ENCODE data around the gene RNF224. TPM values are rescaled to one million over a fixed set of nuclear protein-coding genes. Genes with fewer than 3 reads are reported as not detected.

Gene RNF224
- total and polyA plus RNA-seq, 12 donors = 0.14 TPM; not detected in 11

DNA sequence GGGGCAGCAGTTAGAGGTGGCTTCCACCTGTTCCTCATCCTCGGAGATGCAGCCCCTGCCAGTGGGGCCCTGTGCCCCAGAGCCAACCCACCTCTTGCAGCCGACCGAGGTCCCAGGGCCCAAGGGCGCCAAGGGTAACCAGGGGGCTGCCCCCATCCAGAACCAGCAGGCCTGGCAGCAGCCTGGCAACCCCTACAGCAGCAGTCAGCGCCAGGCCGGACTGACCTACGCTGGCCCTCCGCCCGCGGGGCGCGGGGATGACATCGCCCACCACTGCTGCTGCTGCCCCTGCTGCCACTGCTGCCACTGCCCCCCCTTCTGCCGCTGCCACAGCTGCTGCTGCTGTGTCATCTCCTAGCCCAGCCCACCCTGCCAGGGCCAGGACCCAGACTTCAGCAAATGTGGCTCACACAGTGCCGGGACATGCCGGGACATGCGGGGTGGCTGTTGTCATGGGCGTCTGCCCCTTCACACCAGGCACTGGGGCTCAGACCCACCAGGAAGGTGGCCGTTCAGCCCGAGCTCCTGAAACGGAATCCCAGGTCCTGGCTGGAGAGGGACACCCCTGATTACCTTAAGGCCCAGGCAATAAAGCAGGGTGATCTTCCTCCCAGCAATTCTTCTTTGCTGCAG is 1.5 kb upstream of the RNF224 start:
- intact Hi-C loops (cut with DNase I) = loop anchor here in 8 of 10 donors (2.0 to 5.0 kb wide), 8 partner anchors 34 to 109 kb away; partner anchors contain the start of genes ANAPC2 (in 2 of the 8) and SSNA1 (in 2 of the 8)
- TF ChIP-seq CTCF (IDR thresholded peaks at IDR 0.05) = no peak
- Histone ChIP-seq H3K36me3 (no peaks in the 10 kb centered on the region), H3K27ac (no peak overlapping the region), H3K4me1 (peaks cover 7 to 32% (median 24%) of the 10 kb centered on the region in 9 donors), H3K4me3 (no peak overlapping the region), H3K9me3 (no peaks in the 10 kb centered on the region), H3K27me3 (peaks cover 7 to 33% (median 29%) of the 10 kb centered on the region in 7 donors)
- ATAC-seq = no peak
- WGBS, 2 donors = 76 to 84% methylated on average over 21 of the region's 21 CpGs
- no peak for DNase-seq

GRCh38 chr9:137226338-137227053 is 806 bp upstream of the RNF224 start:
- Histone ChIP-seq H3K9me3 (no peaks in the 10 kb centered on the region), H3K4me3 (no peak overlapping the region), H3K4me1 (peaks cover 7 to 27% (median 21%) of the 10 kb centered on the region in 9 donors), H3K36me3 (no peaks in the 10 kb centered on the region), H3K27ac (no peak overlapping the region), H3K27me3 (peaks cover 9 to 36% (median 35%) of the 10 kb centered on the region in 7 donors)
- DNase-seq (no peak), ATAC-seq (no peak)
- no peak for TF ChIP-seq CTCF (IDR thresholded peaks at IDR 0.05)
- 74 to 78% methylated on average over 18 of the region's 18 CpGs for WGBS, 2 donors
- intact Hi-C loops (cut with DNase I) = loop anchor here in 8 of 10 donors (1.0 to 5.0 kb wide), 8 partner anchors 34 to 110 kb away; partner anchors contain the start of genes ANAPC2 (in 1 of the 8) and SSNA1 (in 1 of the 8)

- ATAC-seq (no peak), DNase-seq (no peak)
- Histone ChIP-seq H3K4me1 (peaks cover under 1 to 17% (median 11%) of the 10 kb centered on the region in 9 donors), H3K27me3 (peaks cover 16 to 51% (median 50%) of the 10 kb centered on the region in 7 donors), H3K36me3 (no peaks in the 10 kb centered on the region), H3K4me3 (no peak overlapping the region), H3K9me3 (no peaks in the 10 kb centered on the region), H3K27ac (no peak overlapping the region)
- intact Hi-C loops (cut with DNase I) = loop anchor here (1.0 to 5.0 kb wide), 8 partner anchors 36 to 111 kb away; partner anchors contain the start of genes ANAPC2 (in 1 of the 10) and SSNA1 (in 1 of the 10)
- TF ChIP-seq CTCF (IDR thresholded peaks at IDR 0.05) = no peak
- 39 to 43% methylated on average over 18 of the region's 18 CpGs for WGBS, 2 donors
Observed at GRCh38 chr9:137227853-137228505, 677 bp downstream of the RNF224 start.

DNA sequence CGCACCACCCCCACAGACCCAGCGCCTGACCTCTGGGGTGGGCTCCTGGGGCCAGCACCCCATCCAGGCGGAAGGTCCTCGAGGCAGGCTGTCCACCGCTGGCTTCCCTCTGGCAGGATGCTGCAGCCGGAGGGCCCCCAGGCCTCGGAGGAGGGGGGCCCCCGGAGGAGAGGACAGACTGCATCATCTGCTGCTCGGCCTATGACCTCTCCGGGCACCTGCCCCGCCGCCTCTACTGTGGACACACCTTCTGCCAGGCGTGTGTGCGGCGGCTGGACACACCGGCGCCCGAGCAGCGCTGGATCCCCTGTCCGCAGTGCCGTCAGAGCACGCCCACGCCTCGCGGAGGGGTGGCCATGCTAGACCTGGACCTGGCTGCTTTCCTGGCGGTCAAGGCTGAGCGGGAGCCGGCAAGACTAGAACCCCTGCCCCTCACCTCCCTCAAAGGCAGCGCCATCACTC is 1.2 kb downstream of the RNF224 start:
- intact Hi-C loops (cut with DNase I) = loop anchor here in 7 of 10 donors (2.0 to 5.0 kb wide), 6 partner anchors 36 to 111 kb away; partner anchors contain the start of genes ANAPC2 (in 1 of the 7) and SSNA1 (in 1 of the 7)
- DNase-seq = no peak
- WGBS, 2 donors = 68% methylated on average over 29 of the region's 29 CpGs
- ATAC-seq = no peak
- Histone ChIP-seq H3K36me3 (no peaks in the 10 kb centered on the region), H3K27me3 (peaks cover 16 to 57% (median 56%) of the 10 kb centered on the region in 7 donors), H3K4me1 (peaks cover 0 to 15% (median 10%) of the 10 kb centered on the region in 9 donors), H3K27ac (no peak overlapping the region), H3K4me3 (no peak overlapping the region), H3K9me3 (no peaks in the 10 kb centered on the region)
- TF ChIP-seq CTCF (IDR thresholded peaks at IDR 0.05) = no peak

Measured in heart right ventricle (tissue), 16 donors.